ENCODE measurements around the gene AXIN1.

- TF ChIP-seq, protein P1, sequence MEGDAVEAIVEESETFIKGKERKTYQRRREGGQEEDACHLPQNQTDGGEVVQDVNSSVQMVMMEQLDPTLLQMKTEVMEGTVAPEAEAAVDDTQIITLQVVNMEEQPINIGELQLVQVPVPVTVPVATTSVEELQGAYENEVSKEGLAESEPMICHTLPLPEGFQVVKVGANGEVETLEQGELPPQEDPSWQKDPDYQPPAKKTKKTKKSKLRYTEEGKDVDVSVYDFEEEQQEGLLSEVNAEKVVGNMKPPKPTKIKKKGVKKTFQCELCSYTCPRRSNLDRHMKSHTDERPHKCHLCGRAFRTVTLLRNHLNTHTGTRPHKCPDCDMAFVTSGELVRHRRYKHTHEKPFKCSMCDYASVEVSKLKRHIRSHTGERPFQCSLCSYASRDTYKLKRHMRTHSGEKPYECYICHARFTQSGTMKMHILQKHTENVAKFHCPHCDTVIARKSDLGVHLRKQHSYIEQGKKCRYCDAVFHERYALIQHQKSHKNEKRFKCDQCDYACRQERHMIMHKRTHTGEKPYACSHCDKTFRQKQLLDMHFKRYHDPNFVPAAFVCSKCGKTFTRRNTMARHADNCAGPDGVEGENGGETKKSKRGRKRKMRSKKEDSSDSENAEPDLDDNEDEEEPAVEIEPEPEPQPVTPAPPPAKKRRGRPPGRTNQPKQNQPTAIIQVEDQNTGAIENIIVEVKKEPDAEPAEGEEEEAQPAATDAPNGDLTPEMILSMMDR (IDR thresholded peaks at IDR 0.05) = no peak
- no peak for TF ChIP-seq POLR2A (IDR thresholded peaks at IDR 0.05)
Observed at GRCh38 chr16:290015-290680, 62.4 kb downstream of the AXIN1 start.

Data from breast epithelium (tissue), 3 donors.